ENCODE results near the gene SGCD. TPM values are rescaled to one million over a fixed set of nuclear protein-coding genes. Genes with fewer than 3 reads are reported as not detected.

Gene SGCD
- total RNA-seq, 4 donors from 2014 or later, result 3.4 to 86.5 (median 8.1) TPM

DNA sequence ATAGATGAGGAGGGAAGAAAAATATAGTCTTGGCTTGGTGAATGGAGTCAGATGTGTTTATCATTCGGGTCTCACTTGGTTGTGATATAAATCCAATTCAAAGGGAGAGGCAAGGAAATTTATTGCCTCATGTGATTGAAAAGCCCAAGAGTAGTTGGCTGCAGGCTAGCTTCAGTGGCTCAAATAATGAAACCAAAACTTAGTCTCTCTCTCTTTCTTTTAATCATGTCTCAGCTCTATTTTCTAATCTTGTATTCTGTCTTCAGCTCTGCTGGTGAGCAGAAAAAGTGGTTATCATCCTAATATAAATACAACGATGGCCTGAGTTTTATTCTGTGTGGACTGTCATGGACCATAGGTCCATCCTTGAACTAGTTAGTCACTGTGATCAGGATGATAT is 288.9 kb downstream of the SGCD start:
- no peak overlapping the region for H3K27ac ChIP-seq
- no peaks in the 10 kb centered on the region for H3K4me1 ChIP-seq
- no peak for TF ChIP-seq CTCF (IDR thresholded peaks at IDR 0.05)
- TF ChIP-seq POLR2A (IDR thresholded peaks at IDR 0.05), result no peak
- intact Hi-C loops (cut with DNase I; ENCODE audit: low total_unique reads), result no loop called here
- DNase-seq, result no peak
- H3K4me3 ChIP-seq, result no peak overlapping the region
- no peaks in the 10 kb centered on the region for H3K36me3 ChIP-seq
- H3K27me3 ChIP-seq, result no peaks in the 10 kb centered on the region
- H3K9me3 ChIP-seq, result peaks cover 0 to 7% of the 10 kb centered on the region in 2 donors

GRCh38 chr5:156617426-156617825 is 290.5 kb downstream of the SGCD start:
- DNase-seq, result no peak
- TF ChIP-seq CTCF (IDR thresholded peaks at IDR 0.05) (no peak), POLR2A (IDR thresholded peaks at IDR 0.05) (no peak)
- intact Hi-C loops (cut with DNase I; ENCODE audit: low total_unique reads), result no loop called here

GRCh38 chr5:156618601-156619000 is 291.6 kb downstream of the SGCD start:
- intact Hi-C loops (cut with DNase I; ENCODE audit: low total_unique reads), result no loop called here
- Histone ChIP-seq H3K4me1 (no peaks in the 10 kb centered on the region), H3K9me3 (no peaks in the 10 kb centered on the region), H3K4me3 (no peak overlapping the region), H3K27me3 (no peaks in the 10 kb centered on the region), H3K27ac (no peak overlapping the region), H3K36me3 (no peaks in the 10 kb centered on the region)
- no peak for DNase-seq
- TF ChIP-seq POLR2A (IDR thresholded peaks at IDR 0.05), result no peak
- no peak for TF ChIP-seq CTCF (IDR thresholded peaks at IDR 0.05)

More at GRCh38 chr5:156617426-156617825, 290.5 kb downstream of the SGCD start:
- Histone ChIP-seq H3K4me3 (no peak overlapping the region), H3K27ac (no peak overlapping the region), H3K27me3 (no peaks in the 10 kb centered on the region), H3K36me3 (no peaks in the 10 kb centered on the region), H3K9me3 (peaks cover 0 to under 1% of the 10 kb centered on the region in 2 donors), H3K4me1 (no peaks in the 10 kb centered on the region)

DNA sequence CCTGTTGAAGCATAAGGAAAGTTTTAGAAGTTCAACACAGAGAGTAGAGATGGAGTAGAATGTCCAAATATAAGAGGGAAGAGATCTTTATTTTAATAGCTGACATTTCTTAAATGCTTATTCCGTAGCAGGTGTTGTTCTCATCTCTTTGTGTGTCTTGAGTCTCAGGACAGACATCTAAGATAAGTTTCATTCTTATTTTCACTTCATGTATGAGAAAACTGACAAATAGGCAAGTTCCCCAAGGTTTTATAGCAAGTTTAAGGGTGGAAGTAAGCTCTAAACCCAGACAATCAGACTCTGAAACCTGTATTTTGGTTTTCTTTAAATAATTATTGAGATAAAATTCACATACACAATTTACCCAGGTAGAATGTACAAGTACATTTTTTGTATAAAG is 294.8 kb downstream of the SGCD start:
- Histone ChIP-seq H3K27me3 (no peaks in the 10 kb centered on the region), H3K27ac (no peak overlapping the region), H3K36me3 (no peaks in the 10 kb centered on the region), H3K9me3 (no peaks in the 10 kb centered on the region), H3K4me1 (no peaks in the 10 kb centered on the region), H3K4me3 (no peak overlapping the region)
- intact Hi-C loops (cut with DNase I; ENCODE audit: low total_unique reads), result no loop called here
- DNase-seq, result no peak
- no peak for TF ChIP-seq CTCF (IDR thresholded peaks at IDR 0.05)
- TF ChIP-seq POLR2A (IDR thresholded peaks at IDR 0.05), result no peak

DNA sequence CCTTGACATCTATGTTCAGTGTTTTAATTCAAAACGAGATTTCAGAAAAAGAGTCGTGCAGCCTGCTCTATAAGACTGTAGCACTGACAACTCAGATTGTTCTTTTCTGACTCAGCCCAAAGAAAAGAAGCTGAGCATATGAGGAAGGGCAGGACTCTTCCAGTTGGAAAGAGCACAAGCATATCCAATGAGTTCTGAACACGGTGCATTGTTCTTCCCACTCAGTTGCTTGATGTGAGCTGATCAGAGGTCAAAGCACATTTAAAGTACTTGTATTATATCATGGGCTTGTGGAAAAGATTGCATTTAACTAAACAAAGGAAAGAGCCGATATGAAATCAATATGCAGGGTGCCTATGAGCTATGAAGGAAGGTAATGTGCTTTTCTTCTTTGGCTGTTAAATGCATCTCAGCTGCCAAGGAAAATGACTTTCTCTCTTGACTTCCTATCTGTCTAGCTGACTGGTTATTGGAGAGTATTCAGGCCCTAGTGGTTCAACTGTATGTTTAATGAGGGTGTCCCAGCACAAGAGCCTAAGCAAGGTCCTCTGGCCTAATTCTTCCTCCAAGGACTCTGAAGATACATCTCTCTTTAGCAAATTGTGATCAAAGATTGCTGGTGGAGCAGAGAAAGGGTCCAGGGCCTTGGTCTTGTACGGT is 296.5 kb downstream of the SGCD start:
- no peak for DNase-seq
- H3K9me3 ChIP-seq, result no peaks in the 10 kb centered on the region
- intact Hi-C loops (cut with DNase I; ENCODE audit: low total_unique reads), result no loop called here
- no peak overlapping the region for H3K4me3 ChIP-seq
- H3K27ac ChIP-seq, result no peak overlapping the region
- H3K36me3 ChIP-seq, result no peaks in the 10 kb centered on the region
- no peaks in the 10 kb centered on the region for H3K4me1 ChIP-seq
- H3K27me3 ChIP-seq, result no peaks in the 10 kb centered on the region
- no peak for TF ChIP-seq POLR2A (IDR thresholded peaks at IDR 0.05)
- no peak for TF ChIP-seq CTCF (IDR thresholded peaks at IDR 0.05)

Data from uterus (tissue), 4 donors.